Panc1 (cell line): ENCODE data around the gene KCNT1. TPM values are rescaled to one million over a fixed set of nuclear protein-coding genes. Genes with fewer than 3 reads are reported as not detected.

ENCODE experiments used
- ATAC-seq: fragments of 200-7000 bp; cut with Tn5 transposase; 2 replicates; pipeline ENCODE4 v1.9.1; 2020; ENCODE audit warnings: mild to moderate bottlenecking, moderate library complexity
- BruUV-seq: library from RNA; stranded (reverse); fragments of 400-500 nt; replicated peaks from 2 replicates; lab custom pipeline; 2021; lab: Mats Ljungman, UMichigan
- CTCF ChIA-PET: fragments of 300-600 bp; sonication (Branson Sonifier 250); formaldehyde crosslinking; loops from one replicate; lab custom pipeline; 2022; ENCODE audit warnings: antibody characterized with exemption; lab: Charles Lee
- POLR2A ChIA-PET: fragments of 300-600 bp; sonication (Branson Sonifier 250); formaldehyde crosslinking; loops from one replicate; lab custom pipeline; 2022; ENCODE audit warnings: antibody characterized with exemption; lab: Charles Lee
- DNase-seq: peaks from one replicate; pipeline ENCODE4 v3.0.0-alpha.2; 2010; ENCODE audit warnings: low read depth, low spot score
- H3K27ac ChIP-seq: 2 replicates; pipeline ENCODE4 v1.5.1; 2011; ENCODE audit warnings: mild to moderate bottlenecking, low read length, inconsistent platforms
- H3K27me3 ChIP-seq: fragments of 200-500 bp; sonication (Bioruptor generic); 2 replicates; pipeline ENCODE4 v1.6.0; 2014; ENCODE audit warnings: low read length, inconsistent platforms; ENCODE audit not compliant: control insufficient read depth, insufficient read depth
- H3K36me3 ChIP-seq: fragments of 200-500 bp; sonication (Bioruptor generic); 2 replicates; pipeline ENCODE4 v1.5.1; 2014; ENCODE audit warnings: inconsistent platforms, mild to moderate bottlenecking, low read length, moderate library complexity; ENCODE audit not compliant: control insufficient read depth, insufficient read depth
- H3K4me1 ChIP-seq: 2 replicates; pipeline ENCODE4 v1.5.1; 2011; ENCODE audit warnings: inconsistent platforms, mild to moderate bottlenecking, low read length, moderate library complexity; ENCODE audit not compliant: control insufficient read depth, insufficient read depth
- H3K4me3 ChIP-seq, 2 experiments: 2 replicates each; pipeline ENCODE4 v1.5.1; 2011 to 2012; ENCODE audit warnings: low read depth in 2 of 2, low read length in 2 of 2, mild to moderate bottlenecking in 2 of 2, inconsistent platforms in 1 of 2, moderate library complexity in 1 of 2
- H3K9me3 ChIP-seq: fragments of 200-500 bp; sonication (Bioruptor generic); 2 replicates; pipeline ENCODE4 v1.5.1; 2014; ENCODE audit warnings: low read depth, mild to moderate bottlenecking, inconsistent platforms, low read length, moderate library complexity; ENCODE audit not compliant: control insufficient read depth, insufficient read depth
- POLR2AphosphoS5 ChIP-seq: IDR thresholded peaks from 2 replicates; pipeline ENCODE4 v1.6.1; 2012; ENCODE audit warnings: mild to moderate bottlenecking, low read depth, low read length, moderate library complexity
- REST ChIP-seq, 2 experiments: IDR thresholded peaks; 2 replicates each; pipeline ENCODE4 v1.6.1; 2011 to 2012; ENCODE audit warnings: low read depth in 2 of 2, control low read depth in 1 of 2, low read length in 1 of 2, mild to moderate bottlenecking in 1 of 2, moderate library complexity in 1 of 2; ENCODE audit not compliant: insufficient read depth in 1 of 2
- SIN3A ChIP-seq: IDR thresholded peaks from 2 replicates; pipeline ENCODE4 v1.6.1; 2012; ENCODE audit warnings: low read depth, mild to moderate bottlenecking, low read length, moderate library complexity, borderline replicate concordance; ENCODE audit not compliant: insufficient read depth
- TCF7L2 ChIP-seq: IDR thresholded peaks from 2 replicates; pipeline ENCODE4 v1.6.1; 2011; ENCODE audit warnings: mild to moderate bottlenecking, low read depth, low read length, inconsistent platforms
- in situ Hi-C: cut with HindIII; loops from 2 replicates; pipeline ENCODE4 v1.10.0; 2016; ENCODE audit warnings: low sequenced_read_pairs, low pct_unique_long_range_greater_than_20kb
- intact Hi-C: fragments of 100-400 bp; cut with micrococcal nuclease; formaldehyde crosslinking; loops from one replicate; pipeline ENCODE4 v1.10.0; 2022; ENCODE audit not compliant: unreplicated experiment
- total RNA-seq: library from RNA; stranded (reverse); gene quantifications from one replicate; pipeline ENCODE4 v1.2.1, GENCODE V29; 2021; ENCODE audit not compliant: unreplicated experiment
- TF ChIP-seq, protein P1 (sequence below): fragments of 450-650 bp; IDR thresholded peaks from 2 replicates; pipeline ENCODE4 v1.5.1; 2017; ENCODE audit warnings: mild to moderate bottlenecking

The KCNT1 gene
- total RNA-seq, 1 experiment from 2014 or later = not detected

- POLR2A ChIA-PET = no interaction called here
- DNase-seq (no peak), ATAC-seq (no peak)
- no peaks in the 10 kb centered on the region for H3K4me1 ChIP-seq
- intact Hi-C loops = no loop called here
- BruUV-seq = no TSS peak
- H3K4me3 ChIP-seq = no peak overlapping the region
- in situ Hi-C loops = no loop called here
- H3K36me3 ChIP-seq = no peaks in the 10 kb centered on the region
- no peaks in the 10 kb centered on the region for H3K9me3 ChIP-seq
- CTCF ChIA-PET = no interaction called here
- no peak for TF ChIP-seq SIN3A
- no peak for TF ChIP-seq TCF7L2
- TF ChIP-seq, protein P1, sequence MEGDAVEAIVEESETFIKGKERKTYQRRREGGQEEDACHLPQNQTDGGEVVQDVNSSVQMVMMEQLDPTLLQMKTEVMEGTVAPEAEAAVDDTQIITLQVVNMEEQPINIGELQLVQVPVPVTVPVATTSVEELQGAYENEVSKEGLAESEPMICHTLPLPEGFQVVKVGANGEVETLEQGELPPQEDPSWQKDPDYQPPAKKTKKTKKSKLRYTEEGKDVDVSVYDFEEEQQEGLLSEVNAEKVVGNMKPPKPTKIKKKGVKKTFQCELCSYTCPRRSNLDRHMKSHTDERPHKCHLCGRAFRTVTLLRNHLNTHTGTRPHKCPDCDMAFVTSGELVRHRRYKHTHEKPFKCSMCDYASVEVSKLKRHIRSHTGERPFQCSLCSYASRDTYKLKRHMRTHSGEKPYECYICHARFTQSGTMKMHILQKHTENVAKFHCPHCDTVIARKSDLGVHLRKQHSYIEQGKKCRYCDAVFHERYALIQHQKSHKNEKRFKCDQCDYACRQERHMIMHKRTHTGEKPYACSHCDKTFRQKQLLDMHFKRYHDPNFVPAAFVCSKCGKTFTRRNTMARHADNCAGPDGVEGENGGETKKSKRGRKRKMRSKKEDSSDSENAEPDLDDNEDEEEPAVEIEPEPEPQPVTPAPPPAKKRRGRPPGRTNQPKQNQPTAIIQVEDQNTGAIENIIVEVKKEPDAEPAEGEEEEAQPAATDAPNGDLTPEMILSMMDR = no peak
- no peak overlapping the region for H3K27ac ChIP-seq
- no peaks in the 10 kb centered on the region for H3K27me3 ChIP-seq
Measured at GRCh38 chr9:135698767-135699166, 3.2 kb upstream of the KCNT1 start.

GRCh38 chr9:135699440-135699839 is 2.5 kb upstream of the KCNT1 start, which contains the start of gene SOHLH1:
Gene SOHLH1 (minus strand): TSS chr9:135699481. CDS start chr9:135699467, 14 bp downstream.
- no peaks in the 10 kb centered on the region for H3K4me1 ChIP-seq
- no peaks in the 10 kb centered on the region for H3K36me3 ChIP-seq
- no TSS peak for BruUV-seq
- no peak for DNase-seq
- no peak within 1 kb of the TSS for H3K4me3 ChIP-seq
- in situ Hi-C loops (no loop called here), intact Hi-C loops (no loop called here)
- no peak for TF ChIP-seq SIN3A
- no peak for TF ChIP-seq POLR2AphosphoS5
- TF ChIP-seq TCF7L2 = no peak
- no peak for TF ChIP-seq REST (IDR thresholded peaks at IDR 0.05; ENCODE audit: insufficient read depth in 1 of 2, low read depth in 2 of 2, low read length in 1 of 2)
- TF ChIP-seq, protein P1 = no peak
- no peak for ATAC-seq
- no peak within 1 kb of the TSS for H3K27ac ChIP-seq
- POLR2A ChIA-PET = no interaction called here
- CTCF ChIA-PET = no interaction called here
- H3K27me3 ChIP-seq = no peaks in the 10 kb centered on the region
- H3K9me3 ChIP-seq = no peaks in the 10 kb centered on the region

DNA sequence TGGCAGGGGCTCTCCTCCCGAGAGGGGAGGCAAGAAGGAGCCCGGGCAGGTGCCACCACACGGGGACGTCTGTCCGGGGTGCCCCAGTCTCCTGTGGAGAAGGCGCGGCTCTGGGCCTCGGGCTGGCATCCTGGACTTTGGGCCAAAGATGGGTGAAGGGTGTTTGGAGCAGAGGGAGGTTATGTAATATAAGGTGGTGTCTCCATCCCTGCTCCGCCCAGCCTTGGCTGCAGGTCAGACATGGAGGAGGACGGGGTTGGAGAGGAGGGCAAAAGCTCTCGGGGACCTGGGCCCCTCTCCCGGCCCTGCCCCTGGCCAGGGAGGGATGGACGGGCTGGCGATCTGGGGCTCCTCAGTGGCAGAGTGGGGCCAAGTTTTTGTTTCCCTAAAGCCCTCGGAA is 1.5 kb upstream of the KCNT1 start:
- H3K36me3 ChIP-seq = no peaks in the 10 kb centered on the region
- no peaks in the 10 kb centered on the region for H3K9me3 ChIP-seq
- no peak overlapping the region for H3K27ac ChIP-seq
- BruUV-seq = no TSS peak
- POLR2A ChIA-PET = no interaction called here
- no peak overlapping the region for H3K4me3 ChIP-seq
- ATAC-seq (no peak), DNase-seq (no peak)
- TF ChIP-seq TCF7L2 = no peak
- TF ChIP-seq, protein P1 = no peak
- no peak for TF ChIP-seq POLR2AphosphoS5
- TF ChIP-seq REST (IDR thresholded peaks at IDR 0.05; ENCODE audit: insufficient read depth in 1 of 2, low read depth in 2 of 2, low read length in 1 of 2) = no peak
- no peak for TF ChIP-seq SIN3A
- intact Hi-C loops (no loop called here), in situ Hi-C loops (no loop called here)
- no peaks in the 10 kb centered on the region for H3K27me3 ChIP-seq
- CTCF ChIA-PET = no interaction called here
- H3K4me1 ChIP-seq = no peaks in the 10 kb centered on the region
